ENCODE measurements around the gene RAET1E.
"Not testable (repeated sequence)": the region's sequence is repeated elsewhere in the genome, so short reads cannot be mapped to it uniquely, and the experiment has no call there.

RAET1E gene

GRCh38 chr6:149897855-149898744, at the start of gene RAET1E:
Gene RAET1E (minus strand): TSS chr6:149898113. CDS start chr6:149890901, 7,212 bp downstream.
- DNase-seq, result peak in 1 of 3 experiments; percentile 14

GRCh38 chr6:149947533-149947932, 49.6 kb upstream of the RAET1E start:
- DNase-seq, result not testable (repeated sequence)

- not testable (repeated sequence) for DNase-seq
Observed at GRCh38 chr6:149946631-149947030, 48.7 kb upstream of the RAET1E start.

GRCh38 chr6:149945276-149945675, 47.4 kb upstream of the RAET1E start:
- not testable (repeated sequence) for DNase-seq

- DNase-seq, result not testable (repeated sequence)
Observed at GRCh38 chr6:149943321-149943720, 45.4 kb upstream of the RAET1E start.

GRCh38 chr6:149942461-149942829, 44.5 kb upstream of the RAET1E start:
- DNase-seq, result peak in 2 of 3 experiments; percentile 50 to 62

- peak; percentile 81 to 95 (median 93) for DNase-seq
Observed at GRCh38 chr6:149941583-149942460, 43.9 kb upstream of the RAET1E start, which contains the start of gene ULBP2. Gene ULBP2 (plus strand): TSS chr6:149942014. CDS start chr6:149942073, 59 bp downstream.

GRCh38 chr6:149940672-149940982, 42.7 kb upstream of the RAET1E start:
- no peak for DNase-seq

GRCh38 chr6:149939909-149940671, 42.2 kb upstream of the RAET1E start:
- no peak for DNase-seq

- DNase-seq, result no peak
Observed at GRCh38 chr6:149939356-149939648, 41.4 kb upstream of the RAET1E start.

GRCh38 chr6:149938571-149939355, 40.9 kb upstream of the RAET1E start:
- DNase-seq, result peak in 2 of 3 experiments; percentile 50 to 67

- DNase-seq, result peak in 1 of 3 experiments; percentile 65
Observed at GRCh38 chr6:149938013-149938570, 40.2 kb upstream of the RAET1E start.

- no peak for DNase-seq
Observed at GRCh38 chr6:149936743-149937142, 38.8 kb upstream of the RAET1E start.

- no peak for DNase-seq
Observed at GRCh38 chr6:149935668-149936067, 37.8 kb upstream of the RAET1E start.

- no peak for DNase-seq
Observed at GRCh38 chr6:149935246-149935645, 37.3 kb upstream of the RAET1E start.

- peak; percentile 70 to 92 (median 81) for DNase-seq
Observed at GRCh38 chr6:149934249-149935156, 36.6 kb upstream of the RAET1E start.

GRCh38 chr6:149933461-149933860, 35.5 kb upstream of the RAET1E start:
- DNase-seq, result peak in 1 of 3 experiments; percentile 40

- DNase-seq, result no peak
Observed at GRCh38 chr6:149933036-149933435, 35.1 kb upstream of the RAET1E start.

- DNase-seq, result no peak
Observed at GRCh38 chr6:149931501-149931900, 33.6 kb upstream of the RAET1E start.

- DNase-seq, result no peak
Observed at GRCh38 chr6:149929422-149929821, 31.5 kb upstream of the RAET1E start.

GRCh38 chr6:149927025-149927424, 29.1 kb upstream of the RAET1E start:
- not testable (repeated sequence) for DNase-seq
